Measurements from ENCODE around the gene JAK1. TPM values are rescaled to one million over a fixed set of nuclear protein-coding genes. Genes with fewer than 3 reads are reported as not detected.

JAK1 gene
- polyA plus RNA-seq, 1 donor from 2014 or later: 26.8 TPM

DNA sequence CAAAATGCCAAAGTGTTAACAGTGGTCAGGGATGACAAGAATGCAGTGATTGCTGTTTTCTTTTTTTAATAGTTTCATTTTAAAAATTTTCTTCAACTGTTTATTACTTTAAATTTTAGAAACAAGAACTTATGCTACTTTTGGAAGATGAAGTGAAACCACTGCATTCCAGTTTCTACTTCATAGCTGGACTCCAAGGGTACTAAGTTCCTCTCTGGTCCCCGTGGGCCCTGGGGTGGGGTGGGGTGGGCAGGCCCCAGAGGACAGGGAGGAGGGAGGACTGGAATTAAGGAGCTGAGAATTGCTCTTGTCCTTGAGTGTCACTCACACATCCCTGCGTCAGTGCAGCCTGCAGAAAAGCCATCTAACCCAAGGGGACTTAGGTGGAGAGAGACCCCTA lies 124.1 kb downstream of the JAK1 start:
- Histone ChIP-seq H3K36me3 (ENCODE audit: insufficient read depth, low read length) (no peaks in the 10 kb centered on the region), H4K20me1 (ENCODE audit: insufficient read depth) (no peaks in the 10 kb centered on the region), H3K4me2 (ENCODE audit: low read length) (no peak overlapping the region), H3K27me3 (ENCODE audit: insufficient read depth, low read depth, low read length) (no peaks in the 10 kb centered on the region), H3K9me3 (ENCODE audit: low read length) (no peaks in the 10 kb centered on the region), H3K9me2 (ENCODE audit: insufficient read depth, low read length) (no peaks in the 10 kb centered on the region), H3K4me3 (ENCODE audit: low read length) (no peak overlapping the region), H3K9ac (ENCODE audit: low read length) (no peak overlapping the region), H2AFZ (ENCODE audit: low read depth, low read length) (no peak overlapping the region), H3K79me2 (replicated peaks; ENCODE audit: insufficient read depth, low read length) (no peaks in the 10 kb centered on the region), H3F3A (ENCODE audit: insufficient read depth, low read length, poor library complexity, severe bottlenecking) (no peaks in the 10 kb centered on the region), H3K27ac (ENCODE audit: low read length) (no peak overlapping the region)
- TF ChIP-seq REST (IDR thresholded peaks at IDR 0.05; ENCODE audit: borderline replicate concordance) (no peak), EP300 (conservative IDR thresholded peaks at IDR 0.05; ENCODE audit: poor library complexity, severe bottlenecking) (no peak), TAF1 (IDR thresholded peaks at IDR 0.05; ENCODE audit: low read depth) (no peak), EZH2 (IDR thresholded peaks at IDR 0.05; ENCODE audit: borderline replicate concordance, insufficient read depth, low read length, poor library complexity, severe bottlenecking) (no peak), SMC3 (conservative IDR thresholded peaks at IDR 0.05; ENCODE audit: poor library complexity) (no peak), POLR2AphosphoS5 (IDR thresholded peaks at IDR 0.05) (no peak), RAD21 (conservative IDR thresholded peaks at IDR 0.05) (no peak), MXI1 (conservative IDR thresholded peaks at IDR 0.05; ENCODE audit: poor library complexity, severe bottlenecking) (no peak), CTCF (IDR thresholded peaks at IDR 0.05; ENCODE audit: poor library complexity, severe bottlenecking) (no peak)

DNA sequence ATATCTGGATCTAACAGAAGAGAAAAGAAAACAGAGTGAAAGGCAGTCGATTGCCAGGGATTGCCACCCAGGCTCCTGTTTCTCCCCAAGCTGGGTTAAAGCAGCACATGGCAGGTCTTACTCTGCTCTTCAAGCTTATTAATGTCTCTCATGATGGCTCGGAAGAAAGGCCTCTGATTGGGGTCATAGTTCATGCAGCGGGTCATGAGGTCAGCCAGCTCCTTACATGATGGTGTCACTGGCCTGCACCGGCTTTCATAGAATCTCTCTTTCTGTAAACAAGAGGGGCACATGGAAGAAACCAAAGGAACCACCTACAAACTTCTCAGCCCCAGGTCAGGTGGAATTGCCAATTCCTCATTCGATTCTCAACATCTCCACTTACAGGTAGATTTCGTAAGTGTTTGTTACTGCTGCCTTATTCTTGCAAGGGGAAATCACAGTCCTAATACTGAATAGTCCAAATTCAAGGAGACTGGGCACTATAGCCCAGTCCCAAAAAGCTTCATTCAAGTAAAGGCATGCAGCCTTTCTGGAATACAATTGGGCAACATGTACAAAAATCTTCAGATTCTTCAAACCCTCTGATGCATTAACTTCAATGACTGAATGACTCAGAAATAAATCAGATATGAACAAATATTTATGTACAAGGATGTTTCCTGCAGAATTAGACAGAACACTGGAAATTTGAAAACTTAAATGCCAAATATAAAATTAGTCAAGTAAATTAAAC lies 124.9 kb downstream of the JAK1 start:
- TF ChIP-seq RAD21 (conservative IDR thresholded peaks at IDR 0.05): no peak
- no peak for TF ChIP-seq POLR2AphosphoS5 (IDR thresholded peaks at IDR 0.05)
- TF ChIP-seq MXI1 (conservative IDR thresholded peaks at IDR 0.05; ENCODE audit: poor library complexity, severe bottlenecking): no peak
- no peak for TF ChIP-seq SMC3 (conservative IDR thresholded peaks at IDR 0.05; ENCODE audit: poor library complexity)
- no peak for TF ChIP-seq REST (IDR thresholded peaks at IDR 0.05; ENCODE audit: borderline replicate concordance)
- TF ChIP-seq EZH2 (IDR thresholded peaks at IDR 0.05; ENCODE audit: borderline replicate concordance, insufficient read depth, low read length, poor library complexity, severe bottlenecking): no peak
- TF ChIP-seq EP300 (conservative IDR thresholded peaks at IDR 0.05; ENCODE audit: poor library complexity, severe bottlenecking): no peak
- TF ChIP-seq TAF1 (IDR thresholded peaks at IDR 0.05; ENCODE audit: low read depth): no peak
- no peak for TF ChIP-seq CTCF (IDR thresholded peaks at IDR 0.05; ENCODE audit: poor library complexity, severe bottlenecking)
- no peaks in the 10 kb centered on the region for H3K9me2 ChIP-seq (ENCODE audit: insufficient read depth, low read length)
- no peak overlapping the region for H3K27ac ChIP-seq (ENCODE audit: low read length)
- H2AFZ ChIP-seq (ENCODE audit: low read depth, low read length): no peak overlapping the region
- no peaks in the 10 kb centered on the region for H3K36me3 ChIP-seq (ENCODE audit: insufficient read depth, low read length)
- no peak overlapping the region for H3K9ac ChIP-seq (ENCODE audit: low read length)
- H3F3A ChIP-seq (ENCODE audit: insufficient read depth, low read length, poor library complexity, severe bottlenecking): no peaks in the 10 kb centered on the region
- no peak overlapping the region for H3K4me3 ChIP-seq (ENCODE audit: low read length)
- no peaks in the 10 kb centered on the region for H3K27me3 ChIP-seq (ENCODE audit: insufficient read depth, low read depth, low read length)
- no peaks in the 10 kb centered on the region for H3K79me2 ChIP-seq (replicated peaks; ENCODE audit: insufficient read depth, low read length)
- H3K4me2 ChIP-seq (ENCODE audit: low read length): no peak overlapping the region
- no peaks in the 10 kb centered on the region for H4K20me1 ChIP-seq (ENCODE audit: insufficient read depth)
- no peaks in the 10 kb centered on the region for H3K9me3 ChIP-seq (ENCODE audit: low read length)
